ES-I3 (cell line): ENCODE data around the gene SCUBE2.

Experiments
- H3K36me3 ChIP-seq: 2 replicates; pipeline ENCODE4 v1.6.1; 2013; ENCODE audit warnings: mild to moderate bottlenecking, low read length, control low read depth, moderate library complexity; ENCODE audit not compliant: insufficient read depth
- H3K4me1 ChIP-seq: 2 replicates; pipeline ENCODE4 v1.6.1; 2013; ENCODE audit warnings: mild to moderate bottlenecking, control low read depth, low read length; ENCODE audit not compliant: insufficient read depth
- H3K9ac ChIP-seq: 2 replicates; pipeline ENCODE4 v1.6.1; 2013; ENCODE audit warnings: low read depth, mild to moderate bottlenecking, low read length, moderate library complexity
- H3K9me3 ChIP-seq: 2 replicates; pipeline ENCODE4 v1.6.1; 2013; ENCODE audit warnings: mild to moderate bottlenecking, low read length, moderate library complexity; ENCODE audit not compliant: control insufficient read depth, insufficient read depth

The SCUBE2 gene

GRCh38 chr11:9073466-9074225 is 17.8 kb downstream of the SCUBE2 start:
- peaks cover 14% of the 10 kb centered on the region for H3K4me1 ChIP-seq
- no peaks in the 10 kb centered on the region for H3K36me3 ChIP-seq
- no peak overlapping the region for H3K9ac ChIP-seq
- no peaks in the 10 kb centered on the region for H3K9me3 ChIP-seq

- H3K4me1 ChIP-seq: peaks cover 10% of the 10 kb centered on the region
- H3K9me3 ChIP-seq: no peaks in the 10 kb centered on the region
- no peaks in the 10 kb centered on the region for H3K36me3 ChIP-seq
- H3K9ac ChIP-seq: no peak overlapping the region
Observed at GRCh38 chr11:9072626-9073176, 18.7 kb downstream of the SCUBE2 start.

- peaks cover 11% of the 10 kb centered on the region for H3K4me1 ChIP-seq
- H3K36me3 ChIP-seq: no peaks in the 10 kb centered on the region
- no peaks in the 10 kb centered on the region for H3K9me3 ChIP-seq
- H3K9ac ChIP-seq: no peak overlapping the region
Observed at GRCh38 chr11:9071692-9072091, 19.7 kb downstream of the SCUBE2 start.

GRCh38 chr11:9070749-9071491 is 20.5 kb downstream of the SCUBE2 start:
- H3K9ac ChIP-seq: no peak overlapping the region
- no peaks in the 10 kb centered on the region for H3K9me3 ChIP-seq
- peaks cover 17% of the 10 kb centered on the region for H3K4me1 ChIP-seq
- H3K36me3 ChIP-seq: no peaks in the 10 kb centered on the region

GRCh38 chr11:9069862-9070470 is 21.4 kb downstream of the SCUBE2 start:
- no peak overlapping the region for H3K9ac ChIP-seq
- peaks cover 17% of the 10 kb centered on the region for H3K4me1 ChIP-seq
- H3K9me3 ChIP-seq: no peaks in the 10 kb centered on the region
- no peaks in the 10 kb centered on the region for H3K36me3 ChIP-seq

- peaks cover 17% of the 10 kb centered on the region for H3K4me1 ChIP-seq
- H3K9me3 ChIP-seq: no peaks in the 10 kb centered on the region
- H3K36me3 ChIP-seq: no peaks in the 10 kb centered on the region
- no peak overlapping the region for H3K9ac ChIP-seq
Observed at GRCh38 chr11:9069256-9069655, 22.1 kb downstream of the SCUBE2 start.

- Histone ChIP-seq H3K9me3 (no peaks in the 10 kb centered on the region), H3K4me1 (peaks cover 14% of the 10 kb centered on the region), H3K9ac (no peak overlapping the region), H3K36me3 (no peaks in the 10 kb centered on the region)
Observed at GRCh38 chr11:9066433-9066925, 24.9 kb downstream of the SCUBE2 start.

GRCh38 chr11:9065607-9066432 is 25.6 kb downstream of the SCUBE2 start:
- no peaks in the 10 kb centered on the region for H3K9me3 ChIP-seq

GRCh38 chr11:9061807-9062206 is 29.6 kb downstream of the SCUBE2 start:
- no peak overlapping the region for H3K9ac ChIP-seq
- H3K4me1 ChIP-seq: peaks cover 8% of the 10 kb centered on the region; the same call in 1 of the 2 replicates
- H3K9me3 ChIP-seq: no peaks in the 10 kb centered on the region
- no peaks in the 10 kb centered on the region for H3K36me3 ChIP-seq

More at GRCh38 chr11:9065607-9066432, 25.6 kb downstream of the SCUBE2 start:
- Histone ChIP-seq H3K9ac (no peak overlapping the region), H3K4me1 (peaks cover 8% of the 10 kb centered on the region; the same call in 1 of the 2 replicates), H3K36me3 (no peaks in the 10 kb centered on the region)

GRCh38 chr11:9060700-9061111 is 30.7 kb downstream of the SCUBE2 start:
- Histone ChIP-seq H3K4me1 (no peaks in the 10 kb centered on the region), H3K9ac (no peak overlapping the region), H3K36me3 (no peaks in the 10 kb centered on the region), H3K9me3 (no peaks in the 10 kb centered on the region)

GRCh38 chr11:9059406-9059805 is 32.0 kb downstream of the SCUBE2 start:
- Histone ChIP-seq H3K4me1 (no peaks in the 10 kb centered on the region), H3K36me3 (no peaks in the 10 kb centered on the region), H3K9me3 (no peaks in the 10 kb centered on the region), H3K9ac (no peak overlapping the region)

GRCh38 chr11:9057888-9058287 is 33.5 kb downstream of the SCUBE2 start:
- Histone ChIP-seq H3K9me3 (no peaks in the 10 kb centered on the region), H3K4me1 (peaks cover 8% of the 10 kb centered on the region; the same call in 1 of the 2 replicates), H3K36me3 (no peaks in the 10 kb centered on the region), H3K9ac (no peak overlapping the region)

GRCh38 chr11:9057007-9057406 is 34.4 kb downstream of the SCUBE2 start:
- no peaks in the 10 kb centered on the region for H3K9me3 ChIP-seq

More at GRCh38 chr11:9057007-9057406, 34.4 kb downstream of the SCUBE2 start:
- H3K9ac ChIP-seq: no peak overlapping the region
- H3K36me3 ChIP-seq: no peaks in the 10 kb centered on the region
- peaks cover 8% of the 10 kb centered on the region; the same call in 1 of the 2 replicates for H3K4me1 ChIP-seq
